WTC11 (cell line): ENCODE measurements around the gene STRIP1. TPM values are rescaled to one million over a fixed set of nuclear protein-coding genes. Genes with fewer than 3 reads are reported as not detected.

Experiments used
- ATAC-seq: fragments of 200-7000 bp; cut with Tn5 transposase; 2 replicates; pipeline ENCODE4 v1.10.0; 2021; ENCODE audit warnings: mild to moderate bottlenecking, moderate library complexity
- CTCF ChIA-PET: fragments of 300-600 bp; sonication (Branson Sonifier 250); formaldehyde crosslinking; loops from one replicate; lab custom pipeline; 2021; ENCODE audit warnings: antibody characterized with exemption; lab: Charles Lee
- POLR2A ChIA-PET: fragments of 350-600 bp; sonication (Branson Sonifier 250); formaldehyde crosslinking; loops from one replicate; lab custom pipeline; 2021; ENCODE audit warnings: antibody characterized with exemption; lab: Charles Lee
- DNase-seq: peaks from one replicate; pipeline ENCODE4 v3.0.0; 2021; ENCODE audit warnings: low spot score
- H3K27ac Mint-ChIP-seq: 2 replicates; pipeline ENCODE4 v1.8.0; 2021; ENCODE audit warnings: mixed read lengths
- H3K27me3 Mint-ChIP-seq: 2 replicates; pipeline ENCODE4 v1.8.0; 2021; ENCODE audit warnings: low read depth, mild to moderate bottlenecking, moderate library complexity, mixed read lengths
- H3K36me3 Mint-ChIP-seq: 2 replicates; pipeline ENCODE4 v1.8.0; 2021; ENCODE audit warnings: mixed read lengths
- H3K4me1 Mint-ChIP-seq: 2 replicates; pipeline ENCODE4 v1.8.0; 2022; ENCODE audit warnings: mixed read lengths
- H3K4me3 Mint-ChIP-seq: 2 replicates; pipeline ENCODE4 v1.8.0; 2021; ENCODE audit warnings: mild to moderate bottlenecking, moderate library complexity, mixed read lengths
- H3K9me3 Mint-ChIP-seq: 2 replicates; pipeline ENCODE4 v1.8.0; 2021; ENCODE audit warnings: mixed read lengths
- CBFB ChIP-seq: sonication (generic); formaldehyde crosslinking; IDR thresholded peaks from 2 replicates; pipeline ENCODE4 v1.8.1; 2022; ENCODE audit warnings: mild to moderate bottlenecking, low read depth, missing genetic modification reagents
- E2F4 ChIP-seq: sonication (generic); formaldehyde crosslinking; IDR thresholded peaks from 2 replicates; pipeline ENCODE4 v1.8.1; 2022; ENCODE audit warnings: low read depth, mild to moderate bottlenecking, moderate library complexity, missing genetic modification reagents, borderline replicate concordance
- EMX1 ChIP-seq: fragments of 250-450 bp; sonication (Bioruptor Pico); IDR thresholded peaks from 2 replicates; pipeline ENCODE4 v1.8.0; 2021; ENCODE audit warnings: mild to moderate bottlenecking
- ERG ChIP-seq: fragments of 250-450 bp; sonication (Bioruptor Pico); IDR thresholded peaks from 2 replicates; pipeline ENCODE4 v1.8.0; 2021; ENCODE audit warnings: mild to moderate bottlenecking
- FOXJ3 ChIP-seq: sonication (generic); formaldehyde crosslinking; IDR thresholded peaks from 2 replicates; pipeline ENCODE4 v1.9.0; 2021; ENCODE audit warnings: missing genetic modification reagents, mild to moderate bottlenecking, borderline replicate concordance
- FOXK1 ChIP-seq: sonication (generic); formaldehyde crosslinking; IDR thresholded peaks from 2 replicates; pipeline ENCODE4 v1.8.0; 2022; ENCODE audit warnings: mild to moderate bottlenecking, moderate library complexity, missing genetic modification reagents
- FOXP4 ChIP-seq: sonication (generic); formaldehyde crosslinking; IDR thresholded peaks from 2 replicates; pipeline ENCODE4 v1.8.0; 2022; ENCODE audit warnings: mild to moderate bottlenecking, missing genetic modification reagents
- GABPB1 ChIP-seq: sonication (generic); formaldehyde crosslinking; IDR thresholded peaks from 2 replicates; pipeline ENCODE4 v1.8.1; 2023; ENCODE audit warnings: mild to moderate bottlenecking, missing genetic modification reagents
- GRHL2 ChIP-seq: fragments of 250-450 bp; sonication (Bioruptor Pico); IDR thresholded peaks from 2 replicates; pipeline ENCODE4 v1.8.0; 2022; ENCODE audit warnings: mild to moderate bottlenecking, moderate library complexity; ENCODE audit not compliant: insufficient replicate concordance, severe bottlenecking
- HMGA2 ChIP-seq: fragments of 250-450 bp; sonication (Bioruptor Pico); IDR thresholded peaks from 2 replicates; pipeline ENCODE4 v1.4.0; 2021; ENCODE audit warnings: mild to moderate bottlenecking, moderate library complexity
- JAZF1 ChIP-seq: fragments of 250-450 bp; sonication (Bioruptor Pico); IDR thresholded peaks from 2 replicates; pipeline ENCODE4 v1.9.0; 2021; ENCODE audit warnings: moderate library complexity, mild to moderate bottlenecking, inconsistent platforms
- SMAD3 ChIP-seq: sonication (generic); formaldehyde crosslinking; IDR thresholded peaks from 2 replicates; pipeline ENCODE4 v1.8.0; 2022; ENCODE audit warnings: missing genetic modification reagents, mild to moderate bottlenecking, borderline replicate concordance
- SMAD4 ChIP-seq: sonication (generic); formaldehyde crosslinking; IDR thresholded peaks from 2 replicates; pipeline ENCODE4 v1.8.0; 2022; ENCODE audit warnings: mild to moderate bottlenecking, missing genetic modification reagents
- SOX15 ChIP-seq: fragments of 250-450 bp; sonication (Bioruptor Pico); IDR thresholded peaks from 2 replicates; pipeline ENCODE4 v1.9.0; 2021; ENCODE audit warnings: mild to moderate bottlenecking
- TEAD1 ChIP-seq: sonication (generic); formaldehyde crosslinking; IDR thresholded peaks from 2 replicates; pipeline ENCODE4 v1.8.0; 2022; ENCODE audit warnings: mild to moderate bottlenecking, missing genetic modification reagents
- TEAD4 ChIP-seq: sonication (generic); formaldehyde crosslinking; IDR thresholded peaks from 2 replicates; pipeline ENCODE4 v1.8.0; 2022; ENCODE audit warnings: mild to moderate bottlenecking, missing genetic modification reagents
- TP53 ChIP-seq: sonication (generic); formaldehyde crosslinking; IDR thresholded peaks from 2 replicates; pipeline ENCODE4 v1.8.1; 2023; ENCODE audit warnings: mild to moderate bottlenecking, missing genetic modification reagents
- ZBTB21 ChIP-seq: sonication (generic); formaldehyde crosslinking; IDR thresholded peaks from 2 replicates; pipeline ENCODE4 v1.8.1; 2023; ENCODE audit warnings: mild to moderate bottlenecking, missing genetic modification reagents, borderline replicate concordance
- ZNF138 ChIP-seq: sonication (generic); formaldehyde crosslinking; conservative IDR thresholded peaks from 2 replicates; pipeline ENCODE4 v1.8.1; 2022; ENCODE audit warnings: mild to moderate bottlenecking, moderate library complexity, missing genetic modification reagents
- ZNF396 ChIP-seq: fragments of 250-450 bp; sonication (Bioruptor Pico); IDR thresholded peaks from 2 replicates; pipeline ENCODE4 v1.8.0; 2021; ENCODE audit warnings: mild to moderate bottlenecking, moderate library complexity, borderline replicate concordance
- ZNF416 ChIP-seq: fragments of 250-450 bp; sonication (Bioruptor Pico); IDR thresholded peaks from 2 replicates; pipeline ENCODE4 v1.9.0; 2021; ENCODE audit warnings: mild to moderate bottlenecking, inconsistent platforms
- ZNF423 ChIP-seq: fragments of 250-450 bp; sonication (Bioruptor Pico); IDR thresholded peaks from 2 replicates; pipeline ENCODE4 v2.1.2; 2022; ENCODE audit warnings: mild to moderate bottlenecking, moderate library complexity
- ZNF671 ChIP-seq: fragments of 250-450 bp; sonication (Bioruptor Pico); IDR thresholded peaks from 2 replicates; pipeline ENCODE4 v1.8.0; 2021; ENCODE audit warnings: mild to moderate bottlenecking
- total RNA-seq: library from RNA; stranded (reverse); gene quantifications from 3 replicates; pipeline ENCODE4 v1.2.3, GENCODE V29; 2021
- TF ChIP-seq, protein P1 (sequence below): sonication (generic); formaldehyde crosslinking; IDR thresholded peaks from 2 replicates; pipeline ENCODE4 v1.8.1; 2022; ENCODE audit warnings: low read depth, missing genetic modification reagents, borderline replicate concordance
- TF ChIP-seq, protein P2 (sequence below): fragments of 250-450 bp; sonication (Bioruptor Pico); IDR thresholded peaks from 2 replicates; pipeline ENCODE4 v2.1.2; 2022; ENCODE audit warnings: mild to moderate bottlenecking, moderate library complexity
- TF ChIP-seq, protein P3 (sequence below): sonication (generic); formaldehyde crosslinking; conservative IDR thresholded peaks from 2 replicates; pipeline ENCODE4 v1.8.1; 2022; ENCODE audit warnings: mild to moderate bottlenecking, missing genetic modification reagents
- TF ChIP-seq, protein P4 (sequence below): sonication (generic); formaldehyde crosslinking; IDR thresholded peaks from 2 replicates; pipeline ENCODE4 v1.8.1; 2023; ENCODE audit warnings: mild to moderate bottlenecking, missing genetic modification reagents

STRIP1 gene
- total RNA-seq, 1 experiment from 2014 or later: 42.8 TPM

DNA sequence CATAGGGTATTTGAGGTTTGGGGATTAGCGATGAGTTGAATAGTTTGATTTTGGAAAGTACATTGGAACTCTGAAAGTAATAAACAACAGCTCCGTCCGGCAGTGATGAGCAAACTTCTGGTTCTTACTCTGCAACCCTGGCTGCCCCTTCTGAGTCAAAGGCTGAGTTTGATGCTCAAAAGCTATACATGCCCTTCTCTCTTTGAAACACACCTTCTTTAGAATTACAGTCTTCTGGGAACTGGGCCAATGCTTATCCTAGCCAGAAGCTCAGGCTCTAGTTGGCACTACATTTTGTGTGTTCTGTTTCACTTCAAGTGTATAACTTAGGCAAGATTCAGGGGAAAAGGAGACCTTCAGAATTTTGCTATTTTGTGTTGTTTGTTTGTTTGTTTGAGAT, 40.5 kb upstream of the STRIP1 start:
- H3K9me3 Mint-ChIP-seq: no peaks in the 10 kb centered on the region
- no peak for ATAC-seq
- H3K27me3 Mint-ChIP-seq: no peaks in the 10 kb centered on the region
- H3K36me3 Mint-ChIP-seq: peaks cover 6% of the 10 kb centered on the region
- DNase-seq: no peak
- H3K27ac Mint-ChIP-seq: no peak overlapping the region
- no peak for TF ChIP-seq SMAD4 (CRISPR knock-in tag)
- TF ChIP-seq ZNF671 (CRISPR knock-in tag): no peak
- TF ChIP-seq ZBTB21 (CRISPR knock-in tag): no peak
- no peak for TF ChIP-seq SMAD3 (CRISPR knock-in tag)
- TF ChIP-seq JAZF1 (CRISPR knock-in tag): no peak
- TF ChIP-seq ZNF396 (CRISPR knock-in tag): no peak
- TF ChIP-seq ZNF423 (CRISPR knock-in tag): no peak
- TF ChIP-seq FOXJ3 (CRISPR knock-in tag): no peak
- TF ChIP-seq, protein P1, sequence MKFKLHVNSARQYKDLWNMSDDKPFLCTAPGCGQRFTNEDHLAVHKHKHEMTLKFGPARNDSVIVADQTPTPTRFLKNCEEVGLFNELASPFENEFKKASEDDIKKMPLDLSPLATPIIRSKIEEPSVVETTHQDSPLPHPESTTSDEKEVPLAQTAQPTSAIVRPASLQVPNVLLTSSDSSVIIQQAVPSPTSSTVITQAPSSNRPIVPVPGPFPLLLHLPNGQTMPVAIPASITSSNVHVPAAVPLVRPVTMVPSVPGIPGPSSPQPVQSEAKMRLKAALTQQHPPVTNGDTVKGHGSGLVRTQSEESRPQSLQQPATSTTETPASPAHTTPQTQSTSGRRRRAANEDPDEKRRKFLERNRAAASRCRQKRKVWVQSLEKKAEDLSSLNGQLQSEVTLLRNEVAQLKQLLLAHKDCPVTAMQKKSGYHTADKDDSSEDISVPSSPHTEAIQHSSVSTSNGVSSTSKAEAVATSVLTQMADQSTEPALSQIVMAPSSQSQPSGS (CRISPR knock-in tag): no peak
- no peak for TF ChIP-seq ZNF138 (CRISPR knock-in tag)
- TF ChIP-seq EMX1 (CRISPR knock-in tag): no peak
- TF ChIP-seq, protein P2, sequence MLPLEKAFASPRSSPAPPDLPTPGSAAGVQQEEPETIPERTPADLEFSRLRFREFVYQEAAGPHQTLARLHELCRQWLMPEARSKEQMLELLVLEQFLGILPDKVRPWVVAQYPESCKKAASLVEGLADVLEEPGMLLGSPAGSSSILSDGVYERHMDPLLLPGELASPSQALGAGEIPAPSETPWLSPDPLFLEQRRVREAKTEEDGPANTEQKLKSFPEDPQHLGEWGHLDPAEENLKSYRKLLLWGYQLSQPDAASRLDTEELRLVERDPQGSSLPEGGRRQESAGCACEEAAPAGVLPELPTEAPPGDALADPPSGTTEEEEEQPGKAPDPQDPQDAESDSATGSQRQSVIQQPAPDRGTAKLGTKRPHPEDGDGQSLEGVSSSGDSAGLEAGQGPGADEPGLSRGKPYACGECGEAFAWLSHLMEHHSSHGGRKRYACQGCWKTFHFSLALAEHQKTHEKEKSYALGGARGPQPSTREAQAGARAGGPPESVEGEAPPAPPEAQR (CRISPR knock-in tag): no peak
- TF ChIP-seq TP53 (CRISPR knock-in tag): no peak
- no peak for TF ChIP-seq ERG
- no peak for TF ChIP-seq E2F4 (CRISPR knock-in tag)
- TF ChIP-seq, protein P3, sequence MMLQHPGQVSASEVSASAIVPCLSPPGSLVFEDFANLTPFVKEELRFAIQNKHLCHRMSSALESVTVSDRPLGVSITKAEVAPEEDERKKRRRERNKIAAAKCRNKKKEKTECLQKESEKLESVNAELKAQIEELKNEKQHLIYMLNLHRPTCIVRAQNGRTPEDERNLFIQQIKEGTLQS: no peak
- no peak for TF ChIP-seq FOXK1
- peaks cover 10% of the 10 kb centered on the region for H3K4me1 Mint-ChIP-seq
- ChIA-PET POLR2A (no interaction called here), CTCF (interaction anchor here (1.0 kb wide), 1 partner anchor 9 kb away, joined by 3 read pairs; the partner anchor contains the start of gene AHCYL1)
- H3K4me3 Mint-ChIP-seq: no peak overlapping the region

- H3K36me3 Mint-ChIP-seq: peaks cover 6% of the 10 kb centered on the region
Measured at GRCh38 chr1:109994654-109995053, 39.8 kb upstream of the STRIP1 start.

More at GRCh38 chr1:109994654-109995053, 39.8 kb upstream of the STRIP1 start:
- H3K27ac Mint-ChIP-seq: no peak overlapping the region
- H3K9me3 Mint-ChIP-seq: no peaks in the 10 kb centered on the region
- H3K4me3 Mint-ChIP-seq: no peak overlapping the region
- ChIA-PET POLR2A (interaction anchor here (1.5 kb wide), 1 partner anchor 10 kb away, joined by 5 read pairs; the partner anchor contains the start of gene AHCYL1), CTCF (interaction anchor here (0.6 to 1.4 kb wide), 3 partner anchors 10 to 35 kb away, joined by 3 to 5 read pairs (median 3); partner anchors contain the start of gene AHCYL1)
- DNase-seq (no peak), ATAC-seq (no peak)
- TF ChIP-seq SOX15 (no peak), GRHL2 (CRISPR knock-in tag) (no peak), CBFB (CRISPR knock-in tag) (no peak), HMGA2 (CRISPR knock-in tag) (no peak), TEAD1 (CRISPR knock-in tag) (no peak), TEAD4 (CRISPR knock-in tag) (no peak), FOXP4 (CRISPR knock-in tag) (no peak), ZNF416 (no peak), GABPB1 (CRISPR knock-in tag) (no peak), FOXJ3 (CRISPR knock-in tag) (no peak)
- TF ChIP-seq, protein P3: no peak
- TF ChIP-seq, protein P4, sequence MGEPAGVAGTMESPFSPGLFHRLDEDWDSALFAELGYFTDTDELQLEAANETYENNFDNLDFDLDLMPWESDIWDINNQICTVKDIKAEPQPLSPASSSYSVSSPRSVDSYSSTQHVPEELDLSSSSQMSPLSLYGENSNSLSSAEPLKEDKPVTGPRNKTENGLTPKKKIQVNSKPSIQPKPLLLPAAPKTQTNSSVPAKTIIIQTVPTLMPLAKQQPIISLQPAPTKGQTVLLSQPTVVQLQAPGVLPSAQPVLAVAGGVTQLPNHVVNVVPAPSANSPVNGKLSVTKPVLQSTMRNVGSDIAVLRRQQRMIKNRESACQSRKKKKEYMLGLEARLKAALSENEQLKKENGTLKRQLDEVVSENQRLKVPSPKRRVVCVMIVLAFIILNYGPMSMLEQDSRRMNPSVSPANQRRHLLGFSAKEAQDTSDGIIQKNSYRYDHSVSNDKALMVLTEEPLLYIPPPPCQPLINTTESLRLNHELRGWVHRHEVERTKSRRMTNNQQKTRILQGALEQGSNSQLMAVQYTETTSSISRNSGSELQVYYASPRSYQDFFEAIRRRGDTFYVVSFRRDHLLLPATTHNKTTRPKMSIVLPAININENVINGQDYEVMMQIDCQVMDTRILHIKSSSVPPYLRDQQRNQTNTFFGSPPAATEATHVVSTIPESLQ (CRISPR knock-in tag): no peak
- peaks cover 8% of the 10 kb centered on the region for H3K4me1 Mint-ChIP-seq
- no peaks in the 10 kb centered on the region for H3K27me3 Mint-ChIP-seq
